ENCODE data around the gene CHSY1.

GRCh38 chr15:101148881-101149664, 102.8 kb downstream of the CHSY1 start:
- TF ChIP-seq ZBTB4 (CRISPR knock-in tag; IDR thresholded peaks at IDR 0.05) (no peak), MTA3 (IDR thresholded peaks at IDR 0.05; ENCODE audit: borderline replicate concordance, low read length) (no peak), SMC3 (IDR thresholded peaks at IDR 0.05; ENCODE audit: borderline replicate concordance, low read length) (no peak), TAF1 (IDR thresholded peaks at IDR 0.05; ENCODE audit: borderline replicate concordance, low read depth, low read length) (no peak)

Measured in GM12878 (cell line).